ENCODE measurements around the gene GABRB1. TPM values are rescaled to one million over a fixed set of nuclear protein-coding genes. Genes with fewer than 3 reads are reported as not detected.

Gene GABRB1
- polyA plus RNA-seq, 2 of the 4 experiments (the other 2 are of a cell fraction): not detected

DNA sequence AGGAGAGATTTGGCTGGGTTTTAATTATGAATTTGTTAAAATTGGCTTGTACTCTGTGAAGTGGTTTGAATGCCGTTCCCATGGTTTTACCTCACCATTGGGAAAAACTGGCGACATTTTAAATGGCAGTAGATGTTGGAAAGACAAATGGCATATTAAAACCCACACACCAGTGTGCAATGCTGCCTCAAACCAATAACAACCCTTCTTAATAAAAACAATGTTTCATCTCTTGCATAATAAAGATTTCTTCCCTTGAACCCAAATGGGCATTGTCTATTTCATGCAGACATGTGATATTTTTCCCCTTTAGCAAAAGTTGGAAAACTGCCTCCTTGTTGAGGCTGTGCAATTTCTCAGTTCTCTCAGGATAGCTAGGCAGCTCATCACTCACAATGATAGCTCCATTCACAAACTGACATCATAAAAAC lies 33.7 kb downstream of the GABRB1 start (continued):
- TF ChIP-seq, protein P1, sequence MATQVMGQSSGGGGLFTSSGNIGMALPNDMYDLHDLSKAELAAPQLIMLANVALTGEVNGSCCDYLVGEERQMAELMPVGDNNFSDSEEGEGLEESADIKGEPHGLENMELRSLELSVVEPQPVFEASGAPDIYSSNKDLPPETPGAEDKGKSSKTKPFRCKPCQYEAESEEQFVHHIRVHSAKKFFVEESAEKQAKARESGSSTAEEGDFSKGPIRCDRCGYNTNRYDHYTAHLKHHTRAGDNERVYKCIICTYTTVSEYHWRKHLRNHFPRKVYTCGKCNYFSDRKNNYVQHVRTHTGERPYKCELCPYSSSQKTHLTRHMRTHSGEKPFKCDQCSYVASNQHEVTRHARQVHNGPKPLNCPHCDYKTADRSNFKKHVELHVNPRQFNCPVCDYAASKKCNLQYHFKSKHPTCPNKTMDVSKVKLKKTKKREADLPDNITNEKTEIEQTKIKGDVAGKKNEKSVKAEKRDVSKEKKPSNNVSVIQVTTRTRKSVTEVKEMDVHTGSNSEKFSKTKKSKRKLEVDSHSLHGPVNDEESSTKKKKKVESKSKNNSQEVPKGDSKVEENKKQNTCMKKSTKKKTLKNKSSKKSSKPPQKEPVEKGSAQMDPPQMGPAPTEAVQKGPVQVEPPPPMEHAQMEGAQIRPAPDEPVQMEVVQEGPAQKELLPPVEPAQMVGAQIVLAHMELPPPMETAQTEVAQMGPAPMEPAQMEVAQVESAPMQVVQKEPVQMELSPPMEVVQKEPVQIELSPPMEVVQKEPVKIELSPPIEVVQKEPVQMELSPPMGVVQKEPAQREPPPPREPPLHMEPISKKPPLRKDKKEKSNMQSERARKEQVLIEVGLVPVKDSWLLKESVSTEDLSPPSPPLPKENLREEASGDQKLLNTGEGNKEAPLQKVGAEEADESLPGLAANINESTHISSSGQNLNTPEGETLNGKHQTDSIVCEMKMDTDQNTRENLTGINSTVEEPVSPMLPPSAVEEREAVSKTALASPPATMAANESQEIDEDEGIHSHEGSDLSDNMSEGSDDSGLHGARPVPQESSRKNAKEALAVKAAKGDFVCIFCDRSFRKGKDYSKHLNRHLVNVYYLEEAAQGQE (IDR thresholded peaks at IDR 0.05): no peak
- no peak for TF ChIP-seq SREBF2 (IDR thresholded peaks at IDR 0.05)

DNA sequence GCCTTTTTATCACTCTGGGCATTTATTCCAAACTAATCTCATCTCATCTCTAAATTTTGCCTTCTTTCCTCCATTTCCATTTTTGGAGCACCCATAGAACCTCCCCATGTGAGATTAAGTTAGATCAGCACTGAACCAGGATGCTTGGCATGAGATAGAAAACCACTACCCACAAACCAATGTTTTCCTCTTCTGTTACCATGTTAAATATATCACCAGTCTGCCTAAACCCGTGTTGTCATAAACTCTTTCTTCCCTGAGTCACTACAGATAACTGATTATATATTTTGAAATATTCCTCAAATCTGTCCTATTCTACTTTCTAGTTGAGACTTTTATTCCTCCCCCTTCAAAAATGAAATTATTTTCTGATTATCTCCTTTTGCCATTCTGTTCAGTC lies 37.6 kb downstream of the GABRB1 start:
- ChIA-PET POLR2A (no interaction called here), CTCF (no interaction called here)
- 4% methylated on average over 1 of the region's 1 CpG for WGBS (ENCODE audit: missing lambda C conversion rate)
- TF ChIP-seq ZSCAN20 (CRISPR knock-in tag; IDR thresholded peaks at IDR 0.05) (no peak), GATA3 (IDR thresholded peaks at IDR 0.05; ENCODE audit: borderline replicate concordance) (no peak), ESRRA (IDR thresholded peaks at IDR 0.05; ENCODE audit: borderline replicate concordance, low read length) (no peak), NR3C1 (IDR thresholded peaks at IDR 0.05) (no peak), BHLHE40 (IDR thresholded peaks at IDR 0.05; ENCODE audit: low read depth, low read length) (no peak), HOXB5 (CRISPR knock-in tag; IDR thresholded peaks at IDR 0.05) (no peak), CBX8 (IDR thresholded peaks at IDR 0.05) (no peak), CBX2 (IDR thresholded peaks at IDR 0.05; ENCODE audit: borderline replicate concordance, low read depth) (no peak), EHF (CRISPR knock-in tag; IDR thresholded peaks at IDR 0.05) (no peak), RAD21 (conservative IDR thresholded peaks at IDR 0.05 in 1 of 2, IDR thresholded peaks at IDR 0.05 in 1 of 2) (no peak), HDAC2 (IDR thresholded peaks at IDR 0.05) (no peak)
- TF ChIP-seq, protein P2, sequence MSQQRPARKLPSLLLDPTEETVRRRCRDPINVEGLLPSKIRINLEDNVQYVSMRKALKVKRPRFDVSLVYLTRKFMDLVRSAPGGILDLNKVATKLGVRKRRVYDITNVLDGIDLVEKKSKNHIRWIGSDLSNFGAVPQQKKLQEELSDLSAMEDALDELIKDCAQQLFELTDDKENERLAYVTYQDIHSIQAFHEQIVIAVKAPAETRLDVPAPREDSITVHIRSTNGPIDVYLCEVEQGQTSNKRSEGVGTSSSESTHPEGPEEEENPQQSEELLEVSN (IDR thresholded peaks at IDR 0.05; ENCODE audit: borderline replicate concordance, low read depth): no peak
- H3K4me3 ChIP-seq: no peak overlapping the region
- no peak overlapping the region for H3K4me2 ChIP-seq
- no peaks in the 10 kb centered on the region for H3K9me3 ChIP-seq
- no peaks in the 10 kb centered on the region for H3K4me1 ChIP-seq
- FAIRE-seq (no peak), ATAC-seq (no peak), DNase-seq (ENCODE audit: low read depth in 1 of 2, low spot score in 1 of 2) (no peak)
- no peak overlapping the region for H3K27ac ChIP-seq

DNA sequence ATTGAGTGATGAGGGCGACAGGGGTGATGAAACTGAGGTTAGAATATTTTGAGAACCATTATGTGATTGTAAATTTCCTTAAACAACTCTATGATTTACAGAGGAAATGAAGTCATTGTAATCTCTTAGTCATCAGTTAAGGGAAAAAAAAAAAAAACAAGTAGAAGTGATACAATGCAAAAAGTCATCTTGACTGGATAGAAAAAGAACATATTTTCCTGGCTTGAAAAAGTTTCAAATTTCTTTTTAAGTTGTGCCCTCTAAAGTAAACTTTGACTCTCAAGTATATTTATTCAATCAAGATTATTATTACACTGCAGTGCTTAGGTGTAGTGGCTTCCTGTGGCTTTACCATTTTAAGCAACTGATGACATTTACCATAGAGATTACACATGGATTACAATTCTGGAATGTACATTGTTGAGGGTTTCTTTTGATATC lies 40.6 kb downstream of the GABRB1 start:
- CTCF ChIA-PET: no interaction called here
- whole genome bisulfite sequencing (ENCODE audit: missing lambda C conversion rate): 4% methylated on average over 1 of the region's 1 CpG
- TF ChIP-seq, protein P3, sequence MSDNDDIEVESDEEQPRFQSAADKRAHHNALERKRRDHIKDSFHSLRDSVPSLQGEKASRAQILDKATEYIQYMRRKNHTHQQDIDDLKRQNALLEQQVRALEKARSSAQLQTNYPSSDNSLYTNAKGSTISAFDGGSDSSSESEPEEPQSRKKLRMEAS (IDR thresholded peaks at IDR 0.05): no peak
- no peak for TF ChIP-seq HOXA7 (CRISPR knock-in tag; IDR thresholded peaks at IDR 0.05)
- no peak for TF ChIP-seq RNF2 (IDR thresholded peaks at IDR 0.05; ENCODE audit: borderline replicate concordance, low read depth)
- no peak for TF ChIP-seq EP300 (IDR thresholded peaks at IDR 0.05)
- TF ChIP-seq HOXB5 (CRISPR knock-in tag; IDR thresholded peaks at IDR 0.05): no peak
- no peak for TF ChIP-seq MYC (IDR thresholded peaks at IDR 0.05; ENCODE audit: borderline replicate concordance, low read length)
- no peak for TF ChIP-seq POLR2AphosphoS2 (conservative IDR thresholded peaks at IDR 0.05; ENCODE audit: low read length)
- TF ChIP-seq HEYL (CRISPR knock-in tag; IDR thresholded peaks at IDR 0.05): no peak
- no peak for TF ChIP-seq ZFP36 (IDR thresholded peaks at IDR 0.05; ENCODE audit: borderline replicate concordance, partially characterized antibody)
- no peak for TF ChIP-seq ESRRA (IDR thresholded peaks at IDR 0.05; ENCODE audit: borderline replicate concordance, low read length)
- no peak for TF ChIP-seq FOSB (CRISPR knock-in tag; IDR thresholded peaks at IDR 0.05)
- TF ChIP-seq, protein P4, sequence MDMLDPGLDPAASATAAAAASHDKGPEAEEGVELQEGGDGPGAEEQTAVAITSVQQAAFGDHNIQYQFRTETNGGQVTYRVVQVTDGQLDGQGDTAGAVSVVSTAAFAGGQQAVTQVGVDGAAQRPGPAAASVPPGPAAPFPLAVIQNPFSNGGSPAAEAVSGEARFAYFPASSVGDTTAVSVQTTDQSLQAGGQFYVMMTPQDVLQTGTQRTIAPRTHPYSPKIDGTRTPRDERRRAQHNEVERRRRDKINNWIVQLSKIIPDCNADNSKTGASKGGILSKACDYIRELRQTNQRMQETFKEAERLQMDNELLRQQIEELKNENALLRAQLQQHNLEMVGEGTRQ (IDR thresholded peaks at IDR 0.05): no peak
- TF ChIP-seq JUNB (IDR thresholded peaks at IDR 0.05): no peak
- no peak for TF ChIP-seq CHD2 (IDR thresholded peaks at IDR 0.05; ENCODE audit: low read length, partially characterized antibody)
- TF ChIP-seq SMC3 (IDR thresholded peaks at IDR 0.05): no peak
- H3K4me1 ChIP-seq: no peaks in the 10 kb centered on the region
- no peak for FAIRE-seq
- ATAC-seq: no peak
- H3K4me3 ChIP-seq: no peak overlapping the region
- no peak overlapping the region for H3K27ac ChIP-seq
- no peak for DNase-seq (ENCODE audit: low read depth in 1 of 2, low spot score in 1 of 2)
- POLR2A ChIA-PET: no interaction called here
- H3K9me3 ChIP-seq: no peaks in the 10 kb centered on the region
- no peak overlapping the region for H3K4me2 ChIP-seq
